Measurements from ENCODE around the gene PFKFB4.
A peak's percentile ranks its signal among the peaks of the same experiment; 100 is the strongest.

Gene PFKFB4

DNA sequence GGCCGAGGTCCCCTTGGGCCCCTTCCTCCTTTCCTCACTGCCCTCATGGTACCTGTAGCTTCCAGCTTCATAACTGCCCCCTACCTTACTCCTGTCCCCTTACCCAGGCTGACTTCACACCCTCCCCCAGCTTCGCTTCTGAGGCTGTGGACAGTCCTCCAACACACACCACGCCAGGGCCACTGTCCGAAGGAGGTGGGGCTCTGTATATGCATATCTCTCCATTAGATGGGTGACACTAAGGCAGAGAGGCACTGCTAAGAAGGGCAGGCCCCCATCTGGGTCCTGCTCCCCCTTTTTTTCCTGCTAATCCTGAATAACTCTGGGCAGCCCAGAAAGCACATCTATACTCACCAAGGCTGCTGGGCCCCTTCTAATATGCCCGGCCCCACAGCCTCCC, 39.6 kb upstream of the PFKFB4 start:
- Histone ChIP-seq H3K9ac (ENCODE audit: low read length) (no peak overlapping the region), H4K8ac (ENCODE audit: low read depth, low read length) (peak overlapping the region; percentile 71), H3K4ac (ENCODE audit: low read depth, low read length) (peak overlapping the region; percentile 46), H4K91ac (ENCODE audit: low read depth, low read length) (peak overlapping the region; percentile 79), H3K18ac (ENCODE audit: low read length) (peak overlapping the region; percentile 83), H3K4me3 (ENCODE audit: low read depth, low read length) (no peak overlapping the region), H3K23ac (ENCODE audit: low read length) (no peak overlapping the region), H3K4me2 (ENCODE audit: low read length) (peak overlapping the region; percentile 18), H4K12ac (ENCODE audit: low read depth, low read length) (peak overlapping the region; percentile 18), H3K4me1 (ENCODE audit: control insufficient read depth in 1 of 2, insufficient read depth in 2 of 2, low read length in 2 of 2) (peaks cover 55% of the 10 kb centered on the region in 2 experiments), H2BK5ac (ENCODE audit: low read depth, low read length, poor library complexity) (peak overlapping the region; percentile 87), H2BK12ac (ENCODE audit: low read length) (peak overlapping the region; percentile 84), H3K27ac (ENCODE audit: low read depth, low read length) (peak overlapping the region; percentile 93), H3K9me3 (ENCODE audit: insufficient read depth, low read depth, low read length) (no peaks in the 10 kb centered on the region), H2AK5ac (ENCODE audit: low read length) (peak overlapping the region; percentile 91), H3K36me3 (ENCODE audit: control insufficient read depth in 1 of 2, insufficient read depth in 2 of 2, low read length in 2 of 2) (peaks cover 49 to 50% of the 10 kb centered on the region in 2 experiments), H3K79me1 (ENCODE audit: low read length) (peaks cover 42% of the 10 kb centered on the region), H2BK120ac (ENCODE audit: insufficient read depth, low read length, poor library complexity) (peak overlapping the region; percentile 88), H3K14ac (ENCODE audit: low read length) (peak overlapping the region; percentile 86), H2AFZ (ENCODE audit: insufficient read depth, low read length, poor library complexity) (no peak overlapping the region), H3K79me2 (ENCODE audit: control insufficient read depth, insufficient read depth, low read length, poor library complexity) (peaks cover 14% of the 10 kb centered on the region), H3K27me3 (ENCODE audit: insufficient read depth, low read length) (no peaks in the 10 kb centered on the region)
- no CpG with 5 or more reads among the region's 5 CpGs for WGBS (ENCODE audit: extremely low coverage, insufficient coverage, insufficient read length)
- no peak for DNase-seq

DNA sequence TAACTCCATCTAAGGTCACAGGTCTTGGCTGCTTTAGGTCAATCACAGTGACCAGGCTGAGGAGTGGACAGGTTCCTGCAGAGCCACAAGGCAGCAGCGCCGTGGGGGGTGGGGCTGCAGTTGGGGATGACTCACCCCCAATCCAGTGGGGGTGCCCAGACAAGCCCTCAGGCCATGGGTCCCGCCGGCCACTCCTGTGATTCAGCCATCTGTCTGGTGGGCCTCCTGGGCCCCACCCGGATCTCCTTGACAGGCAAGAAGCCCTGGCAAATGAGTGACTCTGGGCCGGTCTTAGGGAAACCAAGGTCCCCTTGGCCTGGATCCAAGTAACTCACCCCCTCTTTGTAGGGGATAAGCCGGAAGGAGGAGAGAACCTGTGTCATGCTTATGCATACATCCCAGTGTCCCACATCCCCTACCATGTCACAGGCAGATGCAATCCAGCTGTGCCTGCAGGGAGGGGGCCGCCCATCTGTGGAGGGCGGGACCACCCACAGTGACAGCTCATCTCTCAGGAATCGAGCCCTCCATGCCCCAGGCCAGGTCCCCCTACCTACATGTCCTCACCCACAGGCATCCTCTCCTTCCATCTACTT, 39.0 kb upstream of the PFKFB4 start:
- peak overlapping the region; percentile 86 for H3K14ac ChIP-seq (ENCODE audit: low read length)
- H3K4me3 ChIP-seq (ENCODE audit: low read depth, low read length): no peak overlapping the region
- H3K9me3 ChIP-seq (ENCODE audit: insufficient read depth, low read depth, low read length): no peaks in the 10 kb centered on the region
- H2BK12ac ChIP-seq (ENCODE audit: low read length): peak overlapping the region; percentile 84
- H4K12ac ChIP-seq (ENCODE audit: low read depth, low read length): peak overlapping the region; percentile 18
- peaks cover 14% of the 10 kb centered on the region for H3K79me2 ChIP-seq (ENCODE audit: control insufficient read depth, insufficient read depth, low read length, poor library complexity)
- H2BK5ac ChIP-seq (ENCODE audit: low read depth, low read length, poor library complexity): peak overlapping the region; percentile 87
- peak overlapping the region; percentile 46 for H3K4ac ChIP-seq (ENCODE audit: low read depth, low read length)
- peak overlapping the region; percentile 71 for H4K8ac ChIP-seq (ENCODE audit: low read depth, low read length)
- H3K27ac ChIP-seq (ENCODE audit: low read depth, low read length): peak overlapping the region; percentile 93
- no CpG with 5 or more reads among the region's 10 CpGs for WGBS (ENCODE audit: extremely low coverage, insufficient coverage, insufficient read length)
- peak overlapping the region; percentile 18 for H3K4me2 ChIP-seq (ENCODE audit: low read length)
- H2BK120ac ChIP-seq (ENCODE audit: insufficient read depth, low read length, poor library complexity): peak overlapping the region; percentile 88
- DNase-seq: peak; percentile 68 to 69
- peaks cover 42% of the 10 kb centered on the region for H3K79me1 ChIP-seq (ENCODE audit: low read length)
- H3K36me3 ChIP-seq (ENCODE audit: control insufficient read depth in 1 of 2, insufficient read depth in 2 of 2, low read length in 2 of 2): peaks cover 48% of the 10 kb centered on the region in 2 experiments
- H2AFZ ChIP-seq (ENCODE audit: insufficient read depth, low read length, poor library complexity): no peak overlapping the region
- H3K9ac ChIP-seq (ENCODE audit: low read length): no peak overlapping the region
- peaks cover 55% of the 10 kb centered on the region in 2 experiments for H3K4me1 ChIP-seq (ENCODE audit: control insufficient read depth in 1 of 2, insufficient read depth in 2 of 2, low read length in 2 of 2)
- H2AK5ac ChIP-seq (ENCODE audit: low read length): peak overlapping the region; percentile 75
- H3K23ac ChIP-seq (ENCODE audit: low read length): no peak overlapping the region
- peak overlapping the region; percentile 83 for H3K18ac ChIP-seq (ENCODE audit: low read length)
- peak overlapping the region; percentile 79 for H4K91ac ChIP-seq (ENCODE audit: low read depth, low read length)
- no peaks in the 10 kb centered on the region for H3K27me3 ChIP-seq (ENCODE audit: insufficient read depth, low read length)

DNA sequence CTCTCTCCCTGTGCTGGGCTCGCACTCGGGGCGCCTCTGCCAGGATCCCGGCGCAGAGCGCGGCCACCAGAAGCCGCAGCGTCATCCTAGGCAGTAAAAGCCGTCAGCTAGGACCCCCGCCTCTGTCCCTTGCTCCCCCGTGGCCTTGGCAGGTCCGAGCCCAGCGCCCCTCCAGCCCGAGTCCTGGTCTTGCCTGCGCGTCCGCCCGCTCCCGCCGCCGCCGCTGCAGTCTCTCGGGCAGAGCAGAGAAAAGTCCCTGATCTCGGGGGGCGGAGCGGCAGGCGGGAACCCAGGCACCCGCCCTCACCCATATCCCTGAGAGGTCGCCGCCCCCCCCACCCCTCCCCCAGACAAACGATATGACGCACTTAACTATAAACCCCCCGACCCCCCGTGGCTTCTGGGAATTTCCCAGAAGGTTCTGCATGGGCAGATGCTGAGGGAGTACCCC, 38.5 kb upstream of the PFKFB4 start, which contains the start of gene COL7A1:
Gene COL7A1 (minus strand): TSS at position 255 of the 451 bp plus-strand sequence. CDS start 170 bp downstream, at position 85.
- H3K36me3 ChIP-seq (ENCODE audit: control insufficient read depth in 1 of 2, insufficient read depth in 2 of 2, low read length in 2 of 2): peaks cover 43 to 45% of the 10 kb centered on the region in 2 experiments
- H4K91ac ChIP-seq (ENCODE audit: low read depth, low read length): peak within 1 kb of the TSS; percentile 94
- H2BK5ac ChIP-seq (ENCODE audit: low read depth, low read length, poor library complexity): peak within 1 kb of the TSS; percentile 87
- peak within 1 kb of the TSS; percentile 28 for H3K4me2 ChIP-seq (ENCODE audit: low read length)
- peak within 1 kb of the TSS; percentile 21 for H2AFZ ChIP-seq (ENCODE audit: insufficient read depth, low read length, poor library complexity)
- H2BK120ac ChIP-seq (ENCODE audit: insufficient read depth, low read length, poor library complexity): peak within 1 kb of the TSS; percentile 88
- peak within 1 kb of the TSS; percentile 83 for H3K18ac ChIP-seq (ENCODE audit: low read length)
- H3K4me1 ChIP-seq (ENCODE audit: control insufficient read depth in 1 of 2, insufficient read depth in 2 of 2, low read length in 2 of 2): peaks cover 55% of the 10 kb centered on the region in 2 experiments
- no peaks in the 10 kb centered on the region for H3K9me3 ChIP-seq (ENCODE audit: insufficient read depth, low read depth, low read length)
- peak within 1 kb of the TSS; percentile 18 for H4K12ac ChIP-seq (ENCODE audit: low read depth, low read length)
- no peak within 1 kb of the TSS for H3K23ac ChIP-seq (ENCODE audit: low read length)
- H2BK12ac ChIP-seq (ENCODE audit: low read length): peak within 1 kb of the TSS; percentile 90
- H3K27ac ChIP-seq (ENCODE audit: low read depth, low read length): peak within 1 kb of the TSS; percentile 93
- peak within 1 kb of the TSS; percentile 71 for H4K8ac ChIP-seq (ENCODE audit: low read depth, low read length)
- DNase-seq: no peak
- peaks cover 42% of the 10 kb centered on the region for H3K79me1 ChIP-seq (ENCODE audit: low read length)
- no peaks in the 10 kb centered on the region for H3K27me3 ChIP-seq (ENCODE audit: insufficient read depth, low read length)
- H3K79me2 ChIP-seq (ENCODE audit: control insufficient read depth, insufficient read depth, low read length, poor library complexity): peaks cover 14% of the 10 kb centered on the region
- H3K9ac ChIP-seq (ENCODE audit: low read length): no peak within 1 kb of the TSS
- no CpG with 5 or more reads among the region's 35 CpGs for WGBS (ENCODE audit: extremely low coverage, insufficient coverage, insufficient read length)
- peak within 1 kb of the TSS; percentile 71 for H3K4ac ChIP-seq (ENCODE audit: low read depth, low read length)
- H3K4me3 ChIP-seq (ENCODE audit: low read depth, low read length): peak within 1 kb of the TSS; percentile 13
- H3K14ac ChIP-seq (ENCODE audit: low read length): peak within 1 kb of the TSS; percentile 86
- peak within 1 kb of the TSS; percentile 75 for H2AK5ac ChIP-seq (ENCODE audit: low read length)

DNA sequence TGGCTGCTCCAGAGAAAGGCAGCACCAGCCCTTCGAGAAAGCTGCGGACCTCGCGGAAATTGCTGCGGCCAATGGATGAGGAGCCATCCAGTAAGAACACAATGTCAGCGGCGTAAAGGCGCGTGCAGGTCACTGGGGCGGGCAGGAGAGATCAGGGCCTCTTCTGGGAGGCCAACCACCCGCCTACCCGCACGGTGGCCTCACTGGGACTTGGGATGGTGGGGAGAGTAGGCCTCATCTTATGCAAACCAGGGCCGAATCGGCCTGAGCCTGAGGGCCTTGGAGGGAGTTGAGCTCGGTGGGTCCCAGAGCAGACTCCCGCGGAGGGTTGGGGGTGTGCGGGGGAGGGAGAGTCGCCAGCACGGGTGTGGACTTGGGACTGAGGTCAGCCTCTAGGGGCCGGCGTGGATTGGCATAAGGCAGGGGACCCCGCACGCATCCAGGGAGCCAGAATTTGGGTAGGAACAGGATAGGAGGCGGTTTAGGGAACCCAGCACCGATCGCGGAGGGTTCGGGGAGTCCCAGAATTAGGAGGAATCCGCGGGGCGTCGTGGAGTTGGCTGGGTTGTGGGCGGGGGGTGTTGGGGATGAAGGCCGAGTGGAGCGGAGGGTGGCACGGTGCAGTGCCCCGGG, 37.9 kb upstream of the PFKFB4 start:
- no peak overlapping the region for H3K9ac ChIP-seq (ENCODE audit: low read length)
- peak overlapping the region; percentile 11 for H3K4me3 ChIP-seq (ENCODE audit: low read depth, low read length)
- H3K18ac ChIP-seq (ENCODE audit: low read length): peak overlapping the region; percentile 73

More for the DNA sequence above, 37.9 kb upstream of the PFKFB4 start:
- DNase-seq: peak in 1 of 2 donors; percentile 14
- Histone ChIP-seq H3K4ac (ENCODE audit: low read depth, low read length) (peak overlapping the region; percentile 71), H3K23ac (ENCODE audit: low read length) (no peak overlapping the region), H2BK120ac (ENCODE audit: insufficient read depth, low read length, poor library complexity) (peak overlapping the region; percentile 88), H4K12ac (ENCODE audit: low read depth, low read length) (no peak overlapping the region), H3K79me2 (ENCODE audit: control insufficient read depth, insufficient read depth, low read length, poor library complexity) (peaks cover 14% of the 10 kb centered on the region), H3K27me3 (ENCODE audit: insufficient read depth, low read length) (no peaks in the 10 kb centered on the region), H4K91ac (ENCODE audit: low read depth, low read length) (peak overlapping the region; percentile 94), H2AFZ (ENCODE audit: insufficient read depth, low read length, poor library complexity) (peak overlapping the region; percentile 21), H3K36me3 (ENCODE audit: control insufficient read depth in 1 of 2, insufficient read depth in 2 of 2, low read length in 2 of 2) (peaks cover 38 to 40% of the 10 kb centered on the region in 2 experiments), H3K9me3 (ENCODE audit: insufficient read depth, low read depth, low read length) (no peaks in the 10 kb centered on the region), H4K8ac (ENCODE audit: low read depth, low read length) (peak overlapping the region; percentile 68), H3K4me1 (ENCODE audit: control insufficient read depth in 1 of 2, insufficient read depth in 2 of 2, low read length in 2 of 2) (peaks cover 51 to 52% of the 10 kb centered on the region in 2 experiments), H3K14ac (ENCODE audit: low read length) (peak overlapping the region; percentile 75), H2BK5ac (ENCODE audit: low read depth, low read length, poor library complexity) (peak overlapping the region; percentile 54), H3K27ac (ENCODE audit: low read depth, low read length) (peak overlapping the region; percentile 59), H2BK12ac (ENCODE audit: low read length) (peak overlapping the region; percentile 90), H2AK5ac (ENCODE audit: low read length) (peak overlapping the region; percentile 70), H3K4me2 (ENCODE audit: low read length) (peak overlapping the region; percentile 28), H3K79me1 (ENCODE audit: low read length) (peaks cover 42% of the 10 kb centered on the region)
- WGBS (ENCODE audit: extremely low coverage, insufficient coverage, insufficient read length): no CpG with 5 or more reads among the region's 39 CpGs

Measured in trophoblast cell (in vitro differentiated cells and primary cell).